Left hindlimb (tissue), 1 donor: ENCODE measurements around the gene SPACA6.

Experiments used
- DNase-seq: peaks from one replicate; pipeline ENCODE4 v3.0.0-alpha.2; 2018

Gene SPACA6

DNA sequence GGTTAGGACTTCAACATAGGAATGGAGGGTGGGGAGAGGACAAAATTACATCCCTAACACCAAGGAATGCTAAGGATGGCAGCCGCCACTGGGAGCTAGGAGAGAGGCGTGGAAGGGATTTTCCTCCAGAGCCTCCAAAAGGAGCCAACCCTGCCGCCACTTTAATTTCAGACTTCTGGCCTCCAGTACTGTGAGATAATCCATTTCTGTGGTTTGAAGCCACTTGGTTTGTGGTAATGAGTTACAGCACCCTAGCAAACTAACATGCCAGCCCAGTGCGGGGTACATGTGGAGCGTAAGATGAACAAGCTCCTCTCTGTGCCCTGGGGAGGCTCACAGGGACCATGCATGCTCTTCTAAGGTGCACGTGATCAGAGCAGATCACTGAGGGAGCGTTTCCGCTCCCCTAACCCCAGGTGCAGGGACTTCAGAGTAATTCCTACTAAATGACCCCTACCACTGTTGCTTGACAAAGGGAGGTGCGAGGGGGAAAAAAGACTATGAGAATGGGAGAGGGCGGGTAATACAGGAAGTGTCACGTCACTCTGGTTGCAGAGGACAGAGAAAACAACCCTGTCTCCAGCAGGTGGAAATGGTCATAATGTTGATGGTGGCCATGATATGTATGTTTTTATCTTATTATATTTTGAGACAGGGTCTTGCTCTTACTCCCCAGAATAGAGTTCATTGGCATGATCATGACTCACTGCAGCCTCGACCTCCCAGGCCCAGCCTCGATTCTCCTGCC is 46.5 kb downstream of the SPACA6 start:
- DNase-seq: no peak

DNA sequence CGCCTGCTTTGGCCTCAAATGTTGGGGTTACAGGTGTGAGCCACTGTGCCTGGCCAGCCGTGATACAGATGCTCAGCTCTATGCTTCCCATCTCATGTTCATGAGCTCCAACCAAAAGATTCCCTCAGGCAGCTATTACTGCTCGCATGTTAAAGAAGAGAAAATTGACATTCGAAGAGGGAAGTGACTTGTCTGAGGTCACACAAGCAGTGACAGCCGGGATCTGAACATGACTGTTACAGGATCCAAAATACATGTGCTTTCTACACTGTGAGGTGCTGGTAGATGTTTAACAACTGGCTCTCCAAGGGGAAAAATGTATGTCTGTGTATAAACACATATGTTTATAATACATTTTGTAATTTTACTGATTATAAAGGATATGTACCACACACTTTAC is 47.2 kb downstream of the SPACA6 start:
- no peak for DNase-seq

DNA sequence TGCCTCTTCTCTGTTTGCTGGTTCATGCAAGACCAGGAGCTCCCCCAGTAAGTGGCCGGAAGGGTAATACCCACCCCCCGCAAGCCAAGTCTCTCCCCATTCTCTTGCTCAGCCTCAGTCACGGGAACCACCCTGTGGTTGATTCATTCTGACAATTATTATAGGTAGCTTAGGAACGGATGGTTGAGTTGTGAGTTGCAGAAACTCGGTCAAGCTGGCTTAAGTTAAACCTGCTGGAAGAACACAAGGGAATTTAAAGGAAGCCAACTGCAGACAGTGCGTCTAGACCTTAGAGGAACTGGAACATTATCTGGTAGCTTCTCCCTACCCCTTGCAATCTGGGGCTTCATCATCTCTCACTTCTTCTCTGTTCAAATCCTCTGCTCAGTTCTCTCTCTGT is 49.7 kb downstream of the SPACA6 start:
- DNase-seq: no peak

DNA sequence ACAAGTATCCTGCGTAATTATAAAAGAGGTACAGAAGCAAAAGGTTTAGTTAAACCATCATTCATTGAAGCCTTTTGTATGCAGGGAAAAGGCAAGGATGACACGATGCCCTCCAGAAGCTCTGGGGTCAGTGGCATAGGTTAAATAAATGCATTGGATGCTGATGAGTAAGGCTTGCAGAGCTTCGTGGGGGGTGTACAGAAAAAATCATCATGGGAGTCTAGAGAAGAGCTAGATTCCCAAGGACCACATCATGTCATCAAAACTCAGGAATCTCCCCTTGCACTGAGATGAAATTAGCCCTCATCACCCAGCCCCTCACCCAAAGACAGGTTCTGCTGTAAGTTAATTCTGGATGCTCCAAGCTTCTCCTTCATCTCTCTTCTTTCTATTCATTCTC is 50.3 kb downstream of the SPACA6 start:
- no peak for DNase-seq

DNA sequence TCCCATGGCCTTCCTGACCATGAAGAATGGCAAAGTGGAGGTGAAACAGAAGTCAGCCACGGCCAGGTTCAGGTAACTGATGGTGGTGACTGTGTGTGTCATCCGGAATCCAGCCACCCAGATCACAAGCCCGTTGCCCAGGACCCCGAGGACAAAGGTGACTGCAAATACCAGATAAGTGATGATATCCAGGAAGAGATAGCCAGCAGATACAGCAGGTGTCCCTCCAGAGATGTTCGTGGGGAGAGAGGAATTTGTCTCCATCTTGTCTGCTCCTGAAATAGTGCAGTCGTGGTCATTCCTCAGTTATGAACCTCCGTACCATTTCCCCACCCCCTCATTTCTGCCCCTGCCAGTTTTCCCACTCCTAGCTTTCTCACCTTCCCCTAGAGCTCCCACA is 53.6 kb downstream of the SPACA6 start:
- DNase-seq: no peak

DNA sequence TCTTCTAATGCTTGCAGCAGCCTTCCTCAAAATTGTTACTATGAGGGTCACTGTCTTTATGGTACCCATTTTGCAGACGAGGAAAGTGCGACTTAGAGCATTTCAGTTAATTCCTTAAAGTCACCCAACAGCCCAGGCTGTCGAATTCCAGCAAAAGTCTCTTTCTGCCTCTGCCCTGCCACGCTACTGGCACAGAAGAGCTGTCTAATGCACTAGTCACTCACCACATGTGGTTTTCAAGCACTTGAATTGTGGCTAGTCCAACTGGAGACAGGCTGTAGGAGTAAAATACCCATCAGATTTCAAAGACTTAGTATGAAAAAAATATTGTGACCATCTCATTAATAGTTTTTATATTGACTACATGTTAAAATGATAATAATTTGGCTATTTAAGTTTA is 56.8 kb downstream of the SPACA6 start:
- no peak for DNase-seq

DNA sequence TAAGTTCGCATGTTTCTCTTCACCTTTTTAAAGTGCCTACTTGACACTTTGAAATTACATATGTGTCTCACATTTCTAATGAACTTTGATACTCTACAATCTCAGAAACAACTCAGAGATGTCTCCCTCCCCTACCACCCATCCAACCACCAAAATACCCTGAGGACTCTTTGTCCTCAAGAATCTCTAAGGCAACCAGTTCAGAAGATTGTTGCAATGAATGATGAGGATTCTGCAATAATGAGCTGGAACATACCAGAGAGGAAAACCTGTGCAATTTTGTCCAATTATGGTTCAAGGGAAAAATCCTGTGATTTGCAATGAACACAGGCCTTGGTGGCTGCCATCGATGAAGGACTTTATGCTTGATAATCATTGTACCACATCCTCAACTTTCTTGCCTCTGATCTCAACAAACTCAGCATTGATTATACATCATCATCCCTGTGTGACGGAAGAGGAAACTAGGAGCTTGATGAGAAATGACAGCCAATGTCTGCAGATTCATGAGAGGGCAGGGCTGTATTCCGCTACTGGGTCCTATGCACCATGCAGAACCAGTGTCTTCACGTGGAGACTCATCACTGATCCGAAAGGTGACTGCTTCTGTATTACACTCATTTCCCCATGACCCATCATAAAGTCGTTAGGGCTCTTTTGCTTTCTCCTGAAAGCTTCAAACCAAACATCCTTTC is 57.4 kb downstream of the SPACA6 start:
- no peak for DNase-seq

DNA sequence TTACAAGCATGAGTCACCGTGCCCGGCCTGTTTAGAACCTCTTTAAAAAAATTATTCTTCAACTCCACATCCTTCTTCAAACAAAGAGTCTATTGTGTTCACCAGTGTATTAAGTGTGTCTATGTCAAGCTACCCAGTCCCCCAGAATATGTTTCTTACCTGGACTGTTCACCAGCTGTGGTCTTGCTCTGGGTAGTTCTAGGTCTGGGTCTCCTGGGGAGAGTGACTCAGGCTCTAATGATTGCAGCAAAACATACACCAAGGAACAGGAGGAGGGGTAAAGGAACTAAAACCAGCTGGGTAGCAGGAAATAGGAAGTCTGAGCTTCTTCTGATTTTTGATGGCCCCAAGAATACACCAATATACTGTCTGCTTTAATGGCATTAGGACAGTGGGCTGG is 58.5 kb downstream of the SPACA6 start, which contains the start of gene FPR1:
TSS of gene FPR1 (minus strand) at position 224 of the 400 bp plus-strand sequence. CDS start 4,884 bp downstream, outside the sequence.
- no peak for DNase-seq

DNA sequence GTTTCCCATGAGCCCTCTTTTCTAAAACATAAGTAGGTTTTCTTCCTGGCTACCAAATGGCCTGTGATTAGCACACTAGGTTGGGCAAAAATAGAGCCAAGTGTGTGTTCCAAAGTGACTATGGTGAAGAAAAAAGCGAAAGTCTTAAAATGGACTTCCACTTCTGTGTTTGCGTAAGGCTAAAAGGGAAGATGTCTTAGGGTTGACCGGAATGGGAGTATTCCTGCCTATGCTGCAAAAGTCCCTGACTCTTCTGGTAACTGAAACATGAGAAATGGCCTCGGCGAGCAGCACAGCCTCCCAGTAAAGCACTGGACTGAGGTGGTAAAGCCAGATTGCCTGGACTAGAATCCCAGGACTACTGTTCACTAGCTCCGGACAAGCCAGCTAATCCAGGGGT is 61.0 kb downstream of the SPACA6 start:
- no peak for DNase-seq

DNA sequence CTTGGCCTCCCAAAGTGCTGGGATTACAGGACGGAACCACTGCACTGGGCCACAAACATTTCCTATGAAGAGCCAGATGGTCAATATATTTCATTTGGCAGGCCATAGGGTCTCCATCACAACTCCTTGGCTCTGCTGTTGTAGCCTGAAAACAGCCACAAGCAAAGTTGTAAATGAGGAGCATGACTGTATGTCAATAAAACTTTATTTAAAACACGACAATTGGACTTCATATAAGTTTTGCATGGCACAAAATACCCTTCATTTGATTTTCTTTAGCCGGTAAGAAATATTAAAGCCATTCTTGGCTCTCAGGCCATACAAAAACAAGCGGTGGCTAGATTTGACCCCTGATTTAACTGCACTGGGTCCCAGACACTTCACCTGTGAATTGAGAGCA is 61.6 kb downstream of the SPACA6 start:
- DNase-seq: no peak
